GM20431 (cell line): ENCODE measurements around the gene GLUD1.
"Not testable (repeated sequence)": the region's sequence is repeated elsewhere in the genome, so short reads cannot be mapped to it uniquely, and the experiment has no call there.

Source experiments
- in situ Hi-C: fragments of 300-500 bp; cut with MseI, MboI; formaldehyde crosslinking; loops from one replicate; pipeline ENCODE4 v1.15.0; 2020; ENCODE audit warnings: low sequenced_read_pairs; ENCODE audit not compliant: unreplicated experiment

Gene GLUD1

DNA sequence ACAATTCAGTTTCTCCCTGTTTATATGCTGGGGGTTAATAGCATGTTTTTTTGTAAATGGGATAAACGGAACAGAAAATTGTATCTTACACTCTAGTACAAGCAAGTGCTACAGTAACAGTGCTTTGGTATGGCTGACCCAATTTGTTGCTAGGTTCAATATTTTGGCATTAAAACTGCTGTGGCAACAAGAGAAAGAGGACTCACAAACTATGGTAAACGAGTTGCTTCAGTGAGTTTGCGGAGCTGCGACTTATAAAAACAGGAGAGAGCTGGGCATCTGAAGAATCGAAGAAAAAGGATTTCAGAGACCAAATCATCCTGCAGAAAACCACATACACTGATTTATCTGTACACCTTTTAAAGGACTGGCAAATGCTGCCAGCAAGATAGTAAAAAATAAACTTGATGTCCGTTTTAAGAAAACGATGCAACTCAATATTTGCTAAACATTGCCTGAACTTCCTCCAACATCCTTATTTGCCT is 2.2 kb downstream of the GLUD1 start:
- in situ Hi-C loops: no loop called here

- in situ Hi-C loops: no loop called here
Measured at GRCh38 chr10:87090779-87091178, 3.9 kb downstream of the GLUD1 start.

GRCh38 chr10:87089746-87090145 is 4.9 kb downstream of the GLUD1 start:
- in situ Hi-C loops: no loop called here

DNA sequence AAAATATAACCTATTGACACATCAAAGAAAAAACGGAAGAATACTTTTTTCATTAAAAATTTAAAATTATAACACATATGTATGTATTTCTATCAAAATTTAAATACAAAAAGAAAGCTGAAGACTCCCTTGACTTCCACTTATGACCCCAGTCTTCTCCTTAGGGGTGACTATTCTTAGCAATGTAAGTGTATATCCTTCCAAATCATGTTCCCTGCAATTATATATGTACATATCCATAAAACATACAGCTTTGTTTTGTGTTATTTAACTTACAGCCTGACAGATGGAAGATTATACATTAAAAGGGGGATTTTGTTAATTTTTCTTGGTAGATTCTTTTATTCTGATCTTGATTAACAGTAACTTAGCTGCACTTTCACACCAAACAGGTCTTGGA is 9.1 kb downstream of the GLUD1 start:
- in situ Hi-C loops: no loop called here

DNA sequence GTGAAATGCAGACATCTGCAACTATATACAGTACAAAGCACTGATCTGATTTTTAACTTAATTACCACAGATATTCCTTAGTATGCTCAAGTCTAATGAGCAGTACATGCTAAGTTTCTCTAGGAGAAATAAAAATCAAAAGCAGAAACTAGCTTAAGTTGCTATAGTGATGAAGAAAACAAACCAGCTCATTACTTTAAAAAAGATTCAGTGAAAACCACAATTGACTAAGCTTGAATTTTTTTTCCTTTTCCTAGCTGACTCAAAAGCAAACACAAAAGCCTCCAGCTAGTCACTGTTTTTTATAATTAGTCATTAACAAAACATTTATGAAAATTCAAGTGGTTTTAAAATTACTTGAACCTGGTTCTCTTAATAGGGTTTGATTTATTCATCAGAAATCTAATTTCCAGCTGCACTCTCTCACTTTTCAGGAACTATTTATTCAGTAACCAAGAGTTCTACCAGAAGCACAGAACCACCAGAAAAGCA is 10.3 kb downstream of the GLUD1 start:
- in situ Hi-C loops: not testable (repeated sequence)

DNA sequence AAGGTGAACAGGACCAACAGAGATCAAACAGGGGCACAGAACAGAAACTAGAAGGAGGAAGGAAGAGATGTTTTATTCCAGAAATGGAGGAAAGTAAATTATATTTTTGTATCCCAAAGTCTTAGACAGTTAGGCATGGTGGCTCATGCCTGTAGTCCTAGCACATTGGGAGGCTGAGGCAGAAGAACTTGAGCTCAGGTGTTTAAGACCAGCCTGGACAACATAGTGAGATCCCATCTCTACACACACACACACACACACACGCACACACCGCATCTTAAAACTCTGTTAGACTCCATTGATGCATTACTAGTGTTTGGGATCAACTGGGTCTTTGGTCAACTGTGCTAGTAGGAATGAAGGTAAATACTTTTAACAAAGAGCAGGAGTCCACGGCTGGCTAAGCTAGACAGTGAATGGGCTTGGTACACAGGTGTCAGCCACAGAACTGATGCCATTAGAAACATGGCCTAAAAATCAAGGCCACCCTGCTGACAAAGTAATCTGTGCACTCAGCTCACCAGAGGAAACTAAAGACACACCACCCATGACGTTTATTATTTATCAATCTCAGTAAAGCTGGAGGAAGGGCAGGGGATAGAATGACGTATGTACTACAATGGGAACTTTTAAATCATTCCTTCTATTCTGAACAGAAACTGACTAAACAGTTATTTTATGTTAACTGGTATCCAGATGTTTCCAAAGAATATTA is 10.9 kb downstream of the GLUD1 start:
- in situ Hi-C loops: not testable (repeated sequence)

DNA sequence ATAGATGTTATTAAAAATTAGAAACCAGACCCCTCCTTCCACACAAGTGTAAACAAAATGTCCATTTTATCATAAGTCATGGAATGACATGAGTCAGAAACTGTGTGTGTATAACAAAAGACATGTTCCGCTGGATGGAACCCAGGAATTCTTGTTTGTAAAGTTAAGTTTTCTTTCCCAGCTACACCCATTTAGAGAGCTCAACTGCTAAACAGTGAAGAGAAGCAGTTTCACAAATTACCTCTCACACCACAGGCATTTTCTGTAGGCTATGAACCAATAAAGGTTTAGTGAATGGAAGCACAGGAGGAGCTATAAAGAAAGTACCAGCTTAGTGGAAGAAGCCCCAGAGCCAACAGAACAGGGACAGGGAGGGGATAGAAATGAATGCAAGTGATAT is 12.4 kb downstream of the GLUD1 start:
- in situ Hi-C loops: not testable (repeated sequence)

GRCh38 chr10:87081574-87081973 is 13.1 kb downstream of the GLUD1 start:
- in situ Hi-C loops: not testable (repeated sequence)

DNA sequence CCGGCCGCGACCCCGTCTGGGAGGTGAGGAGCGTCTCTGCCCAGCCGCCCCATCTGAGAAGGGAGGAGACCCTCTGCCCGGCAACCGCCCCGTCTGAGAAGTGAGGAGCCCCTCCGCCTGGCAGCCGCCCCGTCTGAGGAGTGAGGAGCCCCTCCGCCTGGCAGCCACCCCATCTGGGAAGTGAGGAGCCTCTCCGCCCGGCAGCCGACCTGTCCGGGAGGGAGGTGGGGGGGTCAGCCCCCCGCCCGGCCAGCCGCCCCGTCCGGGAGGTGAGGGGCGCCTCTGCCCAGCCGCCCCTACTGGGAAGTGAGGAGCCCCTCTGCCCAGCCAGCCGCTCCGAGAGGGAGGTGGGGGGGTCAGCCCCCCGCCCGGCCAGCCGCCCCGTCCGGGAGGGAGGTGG is 14.0 kb downstream of the GLUD1 start:
- in situ Hi-C loops: not testable (repeated sequence)

- in situ Hi-C loops: no loop called here
Measured at GRCh38 chr10:87079106-87079836, 15.4 kb downstream of the GLUD1 start.

- in situ Hi-C loops: not testable (repeated sequence)
Measured at GRCh38 chr10:87076421-87076820, 18.2 kb downstream of the GLUD1 start.

GRCh38 chr10:87072449-87072848 is 22.2 kb downstream of the GLUD1 start:
- in situ Hi-C loops: no loop called here

GRCh38 chr10:87068281-87068680 is 26.4 kb downstream of the GLUD1 start:
- in situ Hi-C loops: no loop called here

GRCh38 chr10:87066865-87067264 is 27.8 kb downstream of the GLUD1 start:
- in situ Hi-C loops: no loop called here

DNA sequence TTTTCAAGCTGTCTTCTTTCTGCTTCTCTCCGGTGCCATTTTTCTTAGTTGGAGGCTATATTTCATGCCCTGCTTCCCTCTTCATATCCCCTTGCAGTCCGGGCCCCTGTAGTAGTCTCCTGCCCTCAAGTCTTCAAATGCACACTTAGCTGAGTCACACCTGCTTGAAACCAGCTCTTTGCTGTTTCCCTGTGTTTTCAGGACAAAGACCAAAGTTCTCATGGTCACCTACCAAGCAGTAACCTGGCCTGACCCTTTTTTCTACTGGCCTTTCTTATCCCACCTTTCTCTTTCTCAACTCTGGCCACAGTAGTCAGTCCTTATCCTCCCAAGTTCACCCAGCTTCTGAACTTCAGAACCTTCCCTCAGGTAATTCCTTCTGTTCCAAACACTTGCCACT is 28.5 kb downstream of the GLUD1 start:
- in situ Hi-C loops: no loop called here

DNA sequence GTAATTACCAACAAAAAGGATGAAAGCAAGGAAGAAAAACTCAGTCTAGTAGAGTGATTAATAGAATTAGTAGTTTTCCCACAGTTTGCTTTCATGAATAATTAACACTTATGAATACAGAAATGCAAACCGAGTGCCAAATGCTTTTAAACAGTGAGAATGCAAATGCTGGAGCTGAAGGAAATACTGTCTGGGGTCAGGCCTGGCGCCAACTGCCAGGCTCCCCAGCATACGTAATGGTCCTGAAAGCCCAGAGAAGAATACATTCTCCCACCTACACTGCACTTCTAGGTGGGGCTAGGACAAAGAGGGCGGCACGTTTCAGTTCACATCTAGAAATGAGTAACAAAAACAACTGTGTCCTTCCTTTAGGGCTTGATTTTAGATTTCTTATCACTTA is 30.0 kb downstream of the GLUD1 start:
- in situ Hi-C loops: no loop called here

DNA sequence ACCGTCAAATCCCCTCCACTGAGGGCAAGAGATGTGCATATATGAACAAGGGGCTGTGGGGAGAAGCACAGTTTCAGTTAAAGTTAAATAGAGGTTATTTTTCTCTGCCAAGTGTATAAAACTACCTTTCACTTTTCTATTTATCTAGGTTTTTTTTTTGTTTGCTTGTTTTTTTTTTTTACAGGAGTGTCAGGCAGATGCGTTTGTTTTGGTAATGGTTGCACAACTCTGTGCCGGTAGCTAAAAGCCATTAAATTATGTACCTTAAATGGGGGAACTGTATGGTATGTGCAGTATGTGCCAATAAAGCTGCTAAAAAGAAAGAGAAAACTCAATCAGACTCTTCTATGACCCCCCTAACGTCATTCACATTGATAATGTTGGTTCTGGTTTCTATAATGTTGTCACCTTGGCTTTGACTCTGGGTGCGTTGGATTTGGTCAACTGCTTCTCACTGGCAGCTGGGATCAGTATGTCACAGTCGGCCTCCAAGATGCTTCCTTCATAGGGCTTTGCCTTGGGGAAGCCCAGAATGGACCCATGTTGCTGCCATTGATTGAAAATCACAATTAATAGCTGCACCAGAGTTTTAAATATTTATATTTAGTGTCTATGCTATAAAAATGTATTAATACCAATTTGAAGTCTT is 34.2 kb downstream of the GLUD1 start:
- in situ Hi-C loops: no loop called here

GRCh38 chr10:87059401-87059800 is 35.2 kb downstream of the GLUD1 start:
- in situ Hi-C loops: no loop called here

GRCh38 chr10:87058171-87058570 is 36.5 kb downstream of the GLUD1 start:
- in situ Hi-C loops: no loop called here

DNA sequence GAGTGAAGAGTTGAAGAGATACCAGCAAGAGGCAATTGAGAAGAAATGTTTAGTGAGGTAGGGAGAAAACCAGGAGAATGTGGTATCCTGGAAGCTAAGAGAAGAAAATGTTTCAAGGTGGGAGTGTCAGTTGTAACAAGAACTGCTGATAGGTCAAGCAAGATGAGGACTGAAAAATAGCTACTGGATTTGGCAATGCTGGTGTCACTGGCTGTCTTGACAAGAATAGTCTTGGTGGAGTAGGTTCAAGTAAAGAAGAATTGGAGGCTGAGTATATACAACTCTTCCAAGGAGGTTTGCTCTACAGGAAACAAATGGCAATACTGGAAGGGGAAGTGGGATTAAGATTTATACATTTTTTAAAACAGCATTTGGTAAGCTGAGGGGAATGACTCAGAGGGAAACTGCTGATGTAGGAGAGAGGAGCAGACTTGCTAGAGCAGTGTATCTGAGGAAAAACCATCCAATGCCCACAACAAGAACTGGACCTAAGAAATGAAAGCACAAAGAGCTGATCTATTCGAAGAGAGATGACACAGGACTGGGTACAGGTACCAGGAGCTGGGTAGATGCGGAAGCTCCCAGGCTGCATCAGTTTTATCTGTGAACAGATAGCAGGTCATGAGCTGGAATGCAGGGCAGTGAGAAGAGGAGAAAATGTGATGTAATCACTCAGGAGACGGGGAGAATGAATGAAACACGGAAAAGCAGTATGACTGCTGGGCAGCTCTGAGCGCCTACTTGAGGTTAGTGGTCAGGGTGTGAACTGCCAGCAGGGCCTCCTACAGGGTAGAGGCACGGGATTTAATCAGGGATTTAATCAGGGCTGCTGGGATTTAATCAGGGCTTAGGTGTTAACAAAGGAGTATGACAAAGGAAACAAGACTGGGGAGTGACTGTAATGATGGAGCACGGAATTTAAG is 40.0 kb downstream of the GLUD1 start:
- in situ Hi-C loops: no loop called here
